ENCODE measurements around the gene PCMTD2. TPM values are rescaled to one million over a fixed set of nuclear protein-coding genes. Genes with fewer than 3 reads are reported as not detected.

The PCMTD2 gene
- total RNA-seq, 2 donors from 2014 or later: 83.3 to 180 TPM

DNA sequence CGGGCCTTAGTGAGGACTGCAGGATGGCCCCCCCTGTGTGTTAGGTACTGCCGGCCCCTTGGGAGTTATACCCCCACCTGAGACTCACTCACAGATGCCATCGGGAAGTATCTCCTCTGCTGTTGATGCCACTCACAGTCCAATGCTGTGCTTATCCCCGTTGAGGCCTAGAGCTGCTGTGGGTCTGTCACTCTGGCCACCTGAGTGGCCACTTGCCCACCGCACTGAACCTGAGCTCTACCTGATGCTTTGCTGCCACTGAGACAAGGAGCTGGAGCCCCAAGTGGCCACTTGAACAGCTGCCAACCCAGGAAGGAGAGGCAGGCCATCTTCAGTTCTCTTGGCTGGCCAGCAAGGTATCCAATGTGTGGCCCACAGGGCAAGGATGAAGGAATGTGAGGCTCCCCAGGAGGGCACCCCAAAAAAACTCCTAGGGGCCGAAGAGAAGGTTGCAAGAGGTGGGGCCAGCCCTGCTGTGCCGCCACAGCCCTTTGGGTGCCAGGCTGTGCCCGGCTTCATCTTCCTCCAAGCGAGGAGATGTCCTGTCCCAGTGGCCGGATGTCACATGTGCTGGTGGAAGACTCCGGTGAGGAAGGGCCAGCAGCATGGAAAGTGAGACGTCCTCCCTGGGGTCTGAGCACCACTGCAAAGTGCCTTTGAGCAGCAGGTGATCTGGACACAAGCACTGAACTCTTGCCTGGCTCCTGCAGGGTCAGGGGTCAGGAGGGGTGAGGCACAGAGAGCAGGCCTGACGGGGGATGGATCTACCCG lies 29.5 kb upstream of the PCMTD2 start:
- Histone ChIP-seq H3K9me3 (no peaks in the 10 kb centered on the region), H3K36me3 (no peaks in the 10 kb centered on the region), H3K27ac (no peak overlapping the region), H3K4me1 (peaks cover 0 to 40% of the 10 kb centered on the region in 2 donors), H3K27me3 (no peaks in the 10 kb centered on the region), H3K4me3 (no peak overlapping the region)
- no peak for DNase-seq (ENCODE audit: low spot score)
- no peak for TF ChIP-seq CTCF (IDR thresholded peaks at IDR 0.05)

GRCh38 chr20:64226686-64227580 lies 28.6 kb upstream of the PCMTD2 start:
- Histone ChIP-seq H3K4me1 (peaks cover 0 to 34% of the 10 kb centered on the region in 2 donors), H3K27ac (no peak overlapping the region), H3K27me3 (no peaks in the 10 kb centered on the region), H3K9me3 (no peaks in the 10 kb centered on the region), H3K4me3 (no peak overlapping the region), H3K36me3 (no peaks in the 10 kb centered on the region)
- DNase-seq (ENCODE audit: low spot score): no peak
- TF ChIP-seq CTCF (IDR thresholded peaks at IDR 0.05): no peak

DNA sequence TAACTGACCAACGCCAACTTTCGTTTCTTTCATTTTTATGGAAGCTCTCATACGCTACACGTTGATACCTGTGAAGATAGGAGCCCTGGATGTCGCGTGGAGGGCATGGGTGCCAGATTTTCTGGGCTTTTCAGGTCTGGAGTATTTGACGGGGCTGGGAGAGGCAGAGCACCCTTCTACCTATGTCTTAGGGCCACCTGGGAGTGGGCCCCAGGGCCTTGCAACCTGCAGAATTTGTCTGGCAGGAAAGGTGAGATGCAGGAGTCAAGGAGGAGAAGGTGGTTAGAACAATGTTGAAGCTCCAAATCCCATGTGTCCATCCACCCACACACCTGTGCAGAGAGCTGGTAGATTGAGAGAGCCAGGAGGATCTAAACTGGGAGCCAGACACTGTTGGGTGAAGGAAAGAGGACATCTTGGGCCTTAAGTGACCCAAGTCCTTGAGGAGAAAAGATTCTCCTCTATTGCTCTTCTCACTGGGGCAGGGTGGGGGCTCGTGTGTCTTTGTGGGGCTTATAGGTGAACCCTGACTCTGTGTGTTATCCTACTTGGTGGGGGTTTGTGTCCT lies 27.4 kb upstream of the PCMTD2 start:
- H3K27ac ChIP-seq: no peak overlapping the region
- no peak for TF ChIP-seq CTCF (IDR thresholded peaks at IDR 0.05)
- H3K36me3 ChIP-seq: no peaks in the 10 kb centered on the region
- peaks cover 0 to 30% of the 10 kb centered on the region in 2 donors for H3K4me1 ChIP-seq
- no peak for DNase-seq (ENCODE audit: low spot score)
- H3K4me3 ChIP-seq: no peak overlapping the region
- H3K9me3 ChIP-seq: no peaks in the 10 kb centered on the region
- H3K27me3 ChIP-seq: no peaks in the 10 kb centered on the region

DNA sequence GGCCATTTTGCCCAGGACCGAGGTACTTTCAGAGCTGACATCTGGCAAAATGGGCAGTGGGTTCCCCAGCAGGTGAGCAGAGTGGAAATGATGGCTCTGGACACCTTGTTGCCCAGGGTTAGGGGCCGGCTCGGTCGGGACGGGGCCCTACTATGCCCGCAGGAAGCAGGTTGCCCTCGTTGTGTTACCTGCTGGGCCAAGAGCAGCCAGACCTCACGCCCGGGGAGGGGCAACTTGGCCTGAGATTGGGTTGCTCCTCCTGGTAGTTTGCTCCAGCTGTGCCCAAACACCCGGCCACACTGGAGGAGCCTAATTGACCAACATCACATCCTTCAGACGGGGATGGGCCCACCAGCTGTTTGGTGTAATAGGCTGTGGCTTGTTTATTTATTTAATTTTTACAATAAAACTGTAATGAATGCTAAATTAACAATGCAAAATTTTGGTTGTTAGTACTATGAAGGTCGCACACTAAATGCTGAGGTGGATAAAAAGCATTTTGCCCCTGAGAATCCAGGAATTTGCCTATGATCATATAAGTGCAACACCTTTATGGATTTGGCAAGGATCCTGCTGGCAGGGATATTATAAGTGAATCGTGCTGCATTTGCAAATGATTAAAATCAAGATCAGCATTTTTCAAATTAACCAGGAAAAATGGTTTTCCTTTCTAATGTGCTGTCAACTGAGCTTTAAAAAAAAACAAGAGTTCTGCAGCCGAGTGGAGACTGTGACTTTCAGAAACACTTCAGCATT lies 26.6 kb upstream of the PCMTD2 start:
- H3K9me3 ChIP-seq: no peaks in the 10 kb centered on the region
- TF ChIP-seq CTCF (IDR thresholded peaks at IDR 0.05): no peak
- H3K4me1 ChIP-seq: peaks cover 0 to 28% of the 10 kb centered on the region in 2 donors
- DNase-seq (ENCODE audit: low spot score): no peak
- no peak overlapping the region for H3K27ac ChIP-seq
- H3K27me3 ChIP-seq: no peaks in the 10 kb centered on the region
- H3K4me3 ChIP-seq: no peak overlapping the region
- no peaks in the 10 kb centered on the region for H3K36me3 ChIP-seq

DNA sequence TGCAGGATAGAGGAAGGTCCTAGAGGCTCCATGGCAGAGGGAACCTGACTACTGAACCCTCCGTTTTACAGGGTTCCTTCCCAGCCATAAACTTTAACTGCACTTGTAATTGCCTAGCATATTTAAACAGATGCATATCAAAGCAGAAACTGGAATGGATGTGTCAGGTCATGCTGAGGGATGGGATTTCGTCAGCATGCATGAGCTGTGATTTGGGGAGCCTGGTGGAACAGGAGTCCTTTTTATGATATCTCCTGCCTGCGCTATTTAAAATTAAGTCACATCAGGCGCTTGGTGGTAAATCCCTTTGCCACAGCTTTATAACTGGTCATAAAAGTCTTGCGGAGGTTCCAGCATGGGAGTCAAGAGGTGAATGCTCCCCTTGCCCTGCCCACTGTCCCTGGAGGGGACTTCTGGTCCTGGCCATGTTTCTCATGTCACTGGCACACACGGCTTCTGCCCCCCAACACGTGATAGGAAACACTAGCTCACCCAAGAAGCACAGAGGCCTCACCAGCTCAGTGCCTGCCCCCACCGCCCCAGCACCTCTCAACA lies 26.0 kb upstream of the PCMTD2 start:
- Histone ChIP-seq H3K4me1 (peaks cover 0 to 27% of the 10 kb centered on the region in 2 donors), H3K4me3 (no peak overlapping the region), H3K27me3 (no peaks in the 10 kb centered on the region), H3K9me3 (no peaks in the 10 kb centered on the region), H3K36me3 (no peaks in the 10 kb centered on the region), H3K27ac (no peak overlapping the region)
- TF ChIP-seq CTCF (IDR thresholded peaks at IDR 0.05): no peak
- DNase-seq (ENCODE audit: low spot score): no peak

Data from right atrium auricular region (tissue), 2 donors.